Lower leg skin (tissue), 4 donors: ENCODE data around the gene ISM2. TPM values are rescaled to one million over a fixed set of nuclear protein-coding genes. Genes with fewer than 3 reads are reported as not detected.
A peak's percentile ranks its signal among the peaks of the same experiment; 100 is the strongest.

Experiments used
- DNase-seq, 2 donors: peaks; one replicate each; pipeline ENCODE4 v3.0.0-alpha.2; 2019; ENCODE audit warnings: low spot score in 2 of 2
- H3K4me3 ChIP-seq: fragments of 200-600 bp; sonication (generic); 2 replicates; pipeline ENCODE4 v1.5.1; 2017; ENCODE audit warnings: mild to moderate bottlenecking, low read depth; ENCODE audit not compliant: poor library complexity, severe bottlenecking
- CTCF ChIP-seq, 3 donors: fragments of 450-650 bp; IDR thresholded peaks; one replicate each; pipeline ENCODE4 v1.5.1; 2016; ENCODE audit warnings: antibody characterized with exemption in 3 of 3, mild to moderate bottlenecking in 3 of 3, moderate library complexity in 2 of 3
- POLR2A ChIP-seq, 2 donors: fragments of 450-650 bp; IDR thresholded peaks; one replicate each; pipeline ENCODE4 v1.6.1; 2016 to 2017; ENCODE audit warnings: antibody characterized with exemption in 2 of 2, mild to moderate bottlenecking in 1 of 2, moderate library complexity in 1 of 2
- WGBS, 2 donors: methylation state at CpG; one replicate each; pipeline ENCODE4 v1.1.5; 2018; 5-methylcytosine and 5-hydroxymethylcytosine counted together
- intact Hi-C: fragments of 100-400 bp; cut with DNase I; formaldehyde crosslinking; loops from one replicate; pipeline ENCODE4 v1.15.0; 2023; ENCODE audit warnings: low total_unique reads
- total RNA-seq, 4 donors: library from RNA; depleted of rRNA; stranded (reverse); fragments of >200 nt; gene quantifications; one replicate each; pipeline ENCODE4 v1.1.0, GENCODE V29; 2016

ISM2 gene
- total RNA-seq, 4 donors from 2014 or later, result 0.19 to 0.27 TPM; not detected in 2

DNA sequence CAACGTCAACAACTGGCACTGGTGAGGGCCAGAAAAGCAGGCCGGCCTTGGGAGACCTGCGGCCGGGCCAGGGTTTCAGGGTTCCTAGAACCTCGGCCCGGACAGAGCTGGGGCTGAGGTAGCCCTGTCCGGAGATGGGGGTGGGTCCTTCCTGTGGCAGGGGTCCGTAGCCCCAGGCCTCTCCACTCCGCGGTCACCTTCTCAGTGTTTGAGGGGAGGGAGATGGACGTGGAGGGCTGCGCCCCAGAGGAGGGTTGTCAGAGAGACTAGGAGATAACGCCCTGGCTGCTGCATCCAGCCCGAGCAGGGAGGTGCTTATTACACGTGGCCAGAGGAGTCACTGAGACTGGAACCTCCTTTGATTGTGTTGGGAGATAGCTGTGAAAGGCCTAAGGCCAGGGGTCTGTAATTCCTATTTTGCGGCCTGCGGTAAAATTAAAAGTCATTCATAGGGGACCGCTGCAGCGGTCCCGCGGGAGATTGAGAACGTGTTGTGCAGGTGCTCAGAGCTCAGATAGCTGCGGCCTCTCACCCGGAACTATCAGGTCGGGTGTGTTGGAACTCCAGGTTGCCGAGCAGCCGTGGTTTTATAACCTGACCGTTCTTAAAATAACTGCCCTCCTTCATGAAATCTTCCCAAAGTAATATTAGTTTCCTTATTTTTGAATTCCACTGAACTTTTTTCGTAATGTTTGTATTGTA lies 40.2 kb downstream of the ISM2 start:
- DNase-seq, result no peak
- 0 to 1% methylated on average over 18 to 26 of the region's 29 CpGs for WGBS, 2 donors
- intact Hi-C loops, result no loop called here
- peak overlapping the region; percentile 94 for H3K4me3 ChIP-seq
- no peak for TF ChIP-seq CTCF (IDR thresholded peaks at IDR 0.05)
- no peak for TF ChIP-seq POLR2A (IDR thresholded peaks at IDR 0.05)

DNA sequence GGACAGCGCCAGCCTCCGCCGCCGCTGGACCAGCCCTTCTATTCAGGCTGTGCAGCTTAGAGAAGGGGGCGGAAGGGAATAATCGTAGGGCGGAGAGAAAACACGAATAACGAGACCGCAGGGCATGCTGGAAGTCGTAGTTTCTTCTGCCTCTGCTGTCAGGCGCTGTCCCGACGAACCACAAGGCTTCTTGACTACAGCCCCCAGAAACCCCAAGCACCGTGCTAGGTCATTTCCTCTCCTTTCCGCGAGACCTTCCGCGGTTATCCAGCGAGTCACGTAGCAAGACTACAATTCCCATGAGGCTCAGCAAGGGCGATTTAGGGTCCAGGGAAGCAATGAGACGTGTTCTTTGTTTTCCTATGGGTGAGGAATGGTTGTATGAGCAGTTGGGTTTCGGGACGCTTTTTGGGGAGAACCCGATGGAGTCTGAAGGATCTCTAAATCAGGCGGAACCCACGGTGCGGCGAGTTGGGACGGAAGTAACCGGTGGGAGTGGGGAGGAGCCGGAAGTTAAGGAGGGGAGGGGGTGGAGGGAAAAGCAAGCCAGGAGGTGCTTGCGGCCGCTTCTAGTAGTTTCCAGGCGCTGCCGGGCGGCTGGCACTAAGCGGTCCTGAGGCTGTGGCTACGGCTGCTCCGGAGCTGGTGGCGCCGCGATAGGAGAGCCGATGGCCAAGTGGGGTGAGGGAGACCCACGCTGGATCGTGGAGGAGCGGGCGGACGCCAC lies 40.9 kb downstream of the ISM2 start, which contains the start of the genes AHSA1 and VIPAS39:
AHSA1 (plus strand) TSS at position 572 of the 727 bp plus-strand sequence; CDS start at position 669, 97 bp downstream.
VIPAS39 (minus strand) TSS at position 80 of the 727 bp plus-strand sequence. CDS start 3,499 bp downstream, outside the sequence.
- TF ChIP-seq POLR2A (IDR thresholded peaks at IDR 0.05) (peak in 1 of 2 donors; percentile 31), CTCF (IDR thresholded peaks at IDR 0.05) (no peak)
- WGBS, 2 donors, result 1% methylated on average over 44 to 50 of the region's 50 CpGs
- peak; percentile 97 to 98 for DNase-seq
- peak within 1 kb of the TSS; percentile 94 for H3K4me3 ChIP-seq
- intact Hi-C loops, result no loop called here

- TF ChIP-seq CTCF (IDR thresholded peaks at IDR 0.05) (no peak), POLR2A (IDR thresholded peaks at IDR 0.05) (no peak)
- WGBS, 2 donors, result 0 to 1% methylated on average over 18 of the region's 18 CpGs
- intact Hi-C loops, result no loop called here
- no peak for DNase-seq
- H3K4me3 ChIP-seq, result peak overlapping the region; percentile 68
Measured at GRCh38 chr14:77457115-77457521, 41.5 kb downstream of the ISM2 start.

DNA sequence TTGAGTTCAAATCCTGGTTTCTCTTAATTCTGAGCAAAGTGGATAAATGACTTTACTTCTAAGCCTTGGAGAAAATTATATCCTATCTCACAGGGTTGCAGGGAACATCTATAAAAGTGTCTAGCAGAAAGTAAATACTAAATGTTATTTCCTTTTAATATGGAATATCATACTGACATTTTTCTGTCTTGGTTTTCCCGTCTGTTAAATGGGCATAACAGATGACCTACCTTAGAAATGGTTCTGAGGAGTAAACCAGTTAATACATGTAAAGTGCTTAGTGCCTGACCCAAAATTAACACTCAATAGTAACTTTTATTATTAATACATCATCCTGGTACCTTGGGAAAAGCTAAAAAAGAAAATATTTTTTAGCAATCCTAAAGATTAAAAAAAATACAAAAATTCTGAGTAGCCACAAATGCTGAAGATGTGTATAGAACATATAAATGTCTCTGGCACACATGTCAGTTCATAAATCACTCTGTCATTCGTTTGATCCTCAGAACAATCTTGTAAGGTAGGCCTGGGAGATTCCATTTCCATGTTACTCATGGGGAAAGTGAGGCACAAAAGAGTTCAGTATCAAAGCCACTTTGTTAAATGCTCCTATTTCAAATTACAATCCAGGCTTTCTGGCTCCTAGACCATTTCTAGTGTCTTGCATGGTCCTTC lies 42.5 kb downstream of the ISM2 start:
- no peak overlapping the region for H3K4me3 ChIP-seq

DNA sequence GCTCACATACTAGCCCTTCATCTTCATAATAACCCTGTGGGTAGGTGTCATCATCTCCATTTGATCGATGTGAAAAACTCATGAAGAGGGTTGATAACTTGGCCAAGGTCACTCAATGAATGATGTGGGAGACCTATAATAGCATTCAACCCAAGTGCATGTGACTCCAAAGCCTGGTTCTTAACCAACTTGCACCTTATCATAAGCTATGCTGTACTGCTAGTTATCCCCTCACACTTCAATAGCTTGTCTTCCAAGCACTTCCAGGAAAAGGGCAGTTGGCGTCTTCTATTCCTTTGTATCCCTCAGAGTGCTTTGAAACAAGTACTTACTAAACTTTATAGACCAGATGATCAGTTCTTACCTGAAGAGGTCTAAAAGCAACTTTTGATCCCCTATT lies 56.4 kb downstream of the ISM2 start:
- intact Hi-C loops, result no loop called here
- WGBS, 2 donors, result 97 to 100% methylated on average over 2 of the region's 2 CpGs
- no peak overlapping the region for H3K4me3 ChIP-seq
- TF ChIP-seq CTCF (IDR thresholded peaks at IDR 0.05) (no peak), POLR2A (IDR thresholded peaks at IDR 0.05) (no peak)
- no peak for DNase-seq

More for the DNA sequence above, 42.5 kb downstream of the ISM2 start:
- intact Hi-C loops, result no loop called here
- no peak for TF ChIP-seq POLR2A (IDR thresholded peaks at IDR 0.05)
- WGBS, 2 donors, result 64 to 67% methylated on average over 2 of the region's 2 CpGs
- no peak for DNase-seq

DNA sequence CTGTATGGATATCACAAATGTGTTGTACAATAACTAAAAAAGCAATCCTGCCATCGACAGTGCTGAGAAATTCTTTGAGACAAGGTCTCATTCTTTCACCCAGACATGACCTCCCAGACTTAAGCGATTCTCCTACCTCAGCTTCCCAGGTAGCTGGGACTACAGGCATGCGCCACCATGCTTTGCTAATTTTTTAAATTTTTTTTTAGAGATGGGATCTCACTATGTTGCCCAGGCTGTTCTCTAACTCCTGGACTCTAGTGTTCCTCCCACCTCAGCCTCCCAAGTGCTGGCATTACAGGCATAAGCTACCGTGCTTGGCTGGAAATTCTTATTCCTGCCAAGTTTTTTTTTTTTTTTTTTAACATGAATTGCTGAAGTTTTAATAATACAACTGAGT lies 58.8 kb downstream of the ISM2 start:
- WGBS, 2 donors, result 90 to 92% methylated on average over 4 of the region's 4 CpGs
- no peak for TF ChIP-seq CTCF (IDR thresholded peaks at IDR 0.05)
- TF ChIP-seq POLR2A (IDR thresholded peaks at IDR 0.05), result no peak
- H3K4me3 ChIP-seq, result no peak overlapping the region
- no peak for DNase-seq
- intact Hi-C loops, result no loop called here
